HepG2 (cell line): ENCODE data around the gene MBNL3. TPM values are rescaled to one million over a fixed set of nuclear protein-coding genes. Genes with fewer than 3 reads are reported as not detected.

ENCODE experiments used
- AGO2 ChIP-seq: fragments of 200-400 bp; formaldehyde crosslinking; optimal IDR thresholded peaks from 2 replicates; pipeline ENCODE3; 2017; ENCODE audit warnings: mild to moderate bottlenecking, low read depth, low read length, moderate library complexity
- BCL6 ChIP-seq: IDR thresholded peaks from 2 replicates; pipeline ENCODE4 v1.6.1; 2016; ENCODE audit warnings: missing genetic modification reagents, missing compliant biosample characterization
- BHLHE40 ChIP-seq: IDR thresholded peaks from 2 replicates; pipeline ENCODE4 v1.6.1; 2011; ENCODE audit warnings: low read length, improper control_type of control experiment
- CCDC6 ChIP-seq: sonication (generic); formaldehyde crosslinking; IDR thresholded peaks from 2 replicates; pipeline ENCODE4 v1.8.1; 2022; ENCODE audit warnings: mild to moderate bottlenecking, missing genetic modification reagents, moderate library complexity
- CEBPB ChIP-seq: IDR thresholded peaks from 2 replicates; pipeline ENCODE4 v1.6.1; 2011; ENCODE audit warnings: low read depth, low read length, improper control_type of control experiment, borderline replicate concordance
- ELK4 ChIP-seq: sonication (generic); formaldehyde crosslinking; IDR thresholded peaks from 2 replicates; pipeline ENCODE4 v1.9.0; 2021; ENCODE audit warnings: missing genetic modification reagents, borderline replicate concordance
- MTA1 ChIP-seq: sonication (generic); formaldehyde crosslinking; IDR thresholded peaks from 2 replicates; pipeline ENCODE4 v1.4.0; 2020; ENCODE audit warnings: missing genetic modification reagents, mild to moderate bottlenecking, borderline replicate concordance
- PHF21A ChIP-seq: sonication (generic); formaldehyde crosslinking; IDR thresholded peaks from 2 replicates; pipeline ENCODE4 v1.5.0; 2020; ENCODE audit warnings: mild to moderate bottlenecking, missing genetic modification reagents
- SOX5 ChIP-seq: IDR thresholded peaks from 2 replicates; pipeline ENCODE4 v1.6.1; 2016; ENCODE audit warnings: borderline replicate concordance
- TEAD3 ChIP-seq: optimal IDR thresholded peaks from 2 replicates; pipeline ENCODE3; 2016; ENCODE audit warnings: borderline replicate concordance
- TFDP2 ChIP-seq: sonication (generic); formaldehyde crosslinking; IDR thresholded peaks from 2 replicates; pipeline ENCODE4 v1.4.0; 2020; ENCODE audit warnings: missing genetic modification reagents
- ZBTB33 ChIP-seq: sonication (generic); formaldehyde crosslinking; IDR thresholded peaks from 2 replicates; pipeline ENCODE4 v1.4.0; 2020; ENCODE audit warnings: missing genetic modification reagents
- ZBTB40 ChIP-seq, 2 experiments: fragments of 450-650 bp in 1 of 2; sonication (generic) in 1 of 2; formaldehyde crosslinking in 1 of 2; IDR thresholded peaks; 2 replicates each; pipeline versions ENCODE4 v1.6.1 to v1.8.0; 2016 to 2022; ENCODE audit warnings: antibody characterized with exemption in 1 of 2, mild to moderate bottlenecking in 1 of 2, missing genetic modification reagents in 1 of 2
- ZFY ChIP-seq: sonication (generic); formaldehyde crosslinking; IDR thresholded peaks from 2 replicates; pipeline ENCODE4 v1.4.0; 2020; ENCODE audit warnings: missing genetic modification reagents
- polyA plus RNA-seq, 8 experiments: library from polyadenylated mRNA; depleted of rRNA in 3 of 8; stranded (reverse) in 7 of 8; unstranded in 1 of 8; fragments of >200 nt; fragmentation: Illumina TruSeq in 4 of 8; extraction: Trizol in 4 of 8; gene quantifications; 2 replicates each; pipeline versions ENCODE4 v1.2.1 to v1.2.3, GENCODE V29; 2011 to 2016; ENCODE audit warnings: low read depth in 4 of 8, missing spikeins in 1 of 8, mixed read lengths in 1 of 8; ENCODE audit not compliant: insufficient read depth in 1 of 8
- total RNA-seq, 5 experiments: library from RNA; depleted of rRNA; stranded (reverse); fragments of >200 nt; fragmentation: Illumina TruSeq; extraction: Trizol; gene quantifications; 2 replicates each; pipeline ENCODE4 v1.2.3, GENCODE V29; 2016; ENCODE audit warnings: low read depth in 1 of 5

Gene MBNL3
- total and polyA plus RNA-seq, 2 of the 13 experiments (the other 11 are each of a cell fraction or from before 2014, with no cell fraction given) = 155 to 257 TPM

- TF ChIP-seq ZBTB40 (IDR thresholded peaks at IDR 0.05) = no peak
- no peak for TF ChIP-seq ZBTB40 (CRISPR knock-in tag; IDR thresholded peaks at IDR 0.05)
- TF ChIP-seq TEAD3 (CRISPR knock-in tag) = peak; percentile 22
- peak; percentile 51; the same call in 1 of the 2 replicates for TF ChIP-seq BCL6 (CRISPR knock-in tag)
- TF ChIP-seq CEBPB = no peak
- TF ChIP-seq MTA1 (CRISPR knock-in tag) = no peak
- no peak for TF ChIP-seq CCDC6 (CRISPR knock-in tag)
- TF ChIP-seq ELK4 (CRISPR knock-in tag) = no peak
- peak; percentile 74; the same call in 1 of the 2 replicates for TF ChIP-seq SOX5 (CRISPR knock-in tag)
- 0 out of 2 replicates have a peak, but pooled peaks have one; percentile 36 for TF ChIP-seq PHF21A
- peak; percentile 91 for TF ChIP-seq BHLHE40
- TF ChIP-seq ZFY = 0 out of 2 replicates have a peak, but pooled peaks have one; percentile 17
- TF ChIP-seq ZBTB33 (CRISPR knock-in tag) = no peak
- TF ChIP-seq TFDP2 (CRISPR knock-in tag) = no peak
- no peak for TF ChIP-seq AGO2
- TF ChIP-seq, all 625 proteins: peak for 67
Observed at GRCh38 chrX:132480581-132481203, 8.1 kb downstream of the MBNL3 start (continued).
